GM19351 (cell line): ENCODE results near the gene SLC37A4.
"Not testable (repeated sequence)": the region's sequence is repeated elsewhere in the genome, so short reads cannot be mapped to it uniquely, and the experiment has no call there.

ENCODE experiments used
- ATAC-seq: cut with Tn5 transposase; IDR thresholded peaks from one replicate; pipeline ENCODE4 v1.9.1; 2021; ENCODE audit warnings: mild to moderate bottlenecking, moderate library complexity; ENCODE audit not compliant: unreplicated experiment

Gene SLC37A4

DNA sequence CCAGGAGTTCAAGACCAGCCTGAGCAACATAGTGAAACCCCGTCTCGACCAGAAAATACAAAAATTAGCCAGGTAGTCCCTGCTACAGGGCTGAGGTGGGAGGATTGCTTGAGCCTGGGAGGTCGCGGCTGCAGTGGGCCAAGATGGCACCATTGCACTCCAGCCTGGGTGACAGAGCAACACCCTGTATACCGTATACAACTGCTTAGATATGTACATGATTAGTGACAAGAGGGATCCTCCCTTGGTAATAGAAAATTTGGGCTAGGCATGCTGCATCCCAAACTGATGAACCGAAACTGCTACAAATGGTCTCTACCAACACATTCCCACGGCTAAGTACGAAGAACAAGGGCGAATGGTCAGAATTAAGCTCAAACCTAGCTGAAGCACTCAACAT lies 12.2 kb upstream of the SLC37A4 start:
- no peak for ATAC-seq

DNA sequence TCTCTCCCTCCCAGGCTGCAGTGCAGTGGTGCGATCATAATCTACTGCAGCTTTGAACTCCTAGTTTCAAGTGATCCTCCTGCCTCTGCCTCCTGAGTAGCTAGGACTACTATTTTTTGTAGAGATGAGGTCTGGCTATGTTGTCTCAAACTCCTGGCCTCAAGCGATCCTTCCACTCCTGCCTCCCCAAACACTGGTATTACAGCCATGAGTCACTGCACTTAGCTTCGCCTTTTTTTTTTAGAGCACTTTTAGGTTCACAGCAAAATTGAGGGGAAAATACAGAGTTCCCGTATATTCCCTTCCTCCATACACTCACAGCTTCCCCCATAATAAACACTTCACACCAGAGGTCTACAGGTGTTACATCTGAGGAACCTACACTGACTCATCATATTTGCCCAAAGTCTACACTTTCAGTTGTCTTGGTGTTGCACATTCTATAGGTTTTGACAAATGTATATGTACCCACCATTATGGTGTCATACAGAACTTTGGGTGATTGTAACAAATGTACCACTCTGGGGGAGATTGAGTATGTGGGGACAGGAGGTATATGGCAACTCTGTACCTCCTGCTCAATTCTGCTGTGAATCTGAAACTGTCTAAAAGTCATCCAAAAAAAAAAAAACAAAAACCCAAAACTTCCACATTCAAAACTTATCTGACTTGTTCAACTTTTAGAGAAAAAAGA lies 11.3 kb upstream of the SLC37A4 start:
- no peak for ATAC-seq

DNA sequence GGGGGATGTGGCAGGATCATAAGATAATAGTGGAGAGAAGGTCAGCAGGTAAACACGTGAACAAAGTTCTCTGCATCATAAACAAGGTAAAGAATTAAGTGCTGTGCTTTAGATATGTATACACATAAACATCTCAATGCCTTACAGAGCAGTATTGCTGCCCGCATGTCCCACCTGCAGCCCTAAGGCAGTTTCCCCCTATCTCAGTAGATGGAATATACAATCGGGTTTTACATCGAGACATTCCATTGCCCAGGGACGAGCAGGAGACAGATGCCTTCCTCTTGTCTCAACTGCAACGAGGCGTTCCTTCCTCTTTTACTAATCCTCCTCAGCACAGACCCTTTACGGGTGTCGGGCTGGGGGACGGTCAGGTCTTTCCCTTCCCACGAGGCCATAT lies 8.8 kb upstream of the SLC37A4 start:
- ATAC-seq = not testable (repeated sequence)

DNA sequence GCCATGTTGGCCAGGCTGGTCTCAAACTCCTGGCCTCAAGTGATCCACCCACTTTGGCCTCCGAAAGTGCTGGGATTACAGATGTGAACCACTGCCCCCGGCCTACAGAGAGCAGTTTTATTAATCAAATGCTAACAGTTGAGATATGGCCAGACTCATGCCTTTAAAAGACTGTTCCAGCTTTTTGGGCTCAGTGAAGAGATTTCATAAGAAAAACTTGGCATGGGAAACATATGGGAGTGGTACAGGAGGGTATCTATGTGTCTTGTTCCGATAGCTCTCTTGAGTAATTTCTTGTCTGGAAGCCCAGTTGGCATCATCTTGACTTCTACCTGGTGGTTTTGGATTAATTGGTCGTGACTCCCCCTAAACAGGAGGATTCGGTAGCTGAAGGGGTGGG lies 8.2 kb upstream of the SLC37A4 start:
- no peak for ATAC-seq

DNA sequence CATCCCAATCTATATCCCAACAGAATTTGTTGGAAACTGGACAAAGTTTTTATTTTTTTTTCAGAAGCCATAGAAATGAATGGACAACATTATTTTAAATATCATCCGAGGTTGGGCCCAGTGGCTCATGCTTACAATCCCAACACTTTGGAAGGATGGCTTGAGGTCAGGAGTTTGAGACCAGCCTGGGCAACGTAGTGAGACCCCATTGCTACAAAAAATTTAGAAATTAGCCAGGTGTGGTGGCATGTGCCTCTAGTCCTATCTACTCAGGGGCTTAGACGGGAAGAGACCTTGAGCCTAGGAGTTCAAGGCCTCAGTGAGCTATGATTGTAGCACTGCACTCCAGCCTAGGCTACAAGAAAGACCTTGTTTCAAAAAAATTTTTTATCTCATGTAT lies 4.1 kb upstream of the SLC37A4 start:
- no peak for ATAC-seq

DNA sequence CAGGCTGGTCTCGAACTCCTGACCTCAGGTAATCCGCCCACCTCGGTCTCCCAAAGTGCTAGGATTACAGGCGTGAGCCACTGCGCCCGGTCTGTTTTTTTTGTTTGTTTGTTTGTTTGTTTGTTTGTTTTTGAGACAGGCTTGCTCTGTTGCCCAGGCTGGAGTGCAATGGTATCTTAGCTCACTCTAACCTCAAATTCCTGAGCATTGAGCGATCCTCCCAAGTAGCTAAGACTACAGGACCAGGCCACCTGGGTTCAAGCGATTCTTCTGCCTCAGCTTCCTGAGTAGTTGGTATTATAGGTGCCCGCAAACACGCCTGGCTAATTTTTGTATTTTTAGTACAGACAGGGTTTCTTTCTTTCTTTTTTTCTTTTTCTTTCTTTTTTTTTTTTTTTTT lies 2.7 kb upstream of the SLC37A4 start:
- ATAC-seq = not testable (repeated sequence)

DNA sequence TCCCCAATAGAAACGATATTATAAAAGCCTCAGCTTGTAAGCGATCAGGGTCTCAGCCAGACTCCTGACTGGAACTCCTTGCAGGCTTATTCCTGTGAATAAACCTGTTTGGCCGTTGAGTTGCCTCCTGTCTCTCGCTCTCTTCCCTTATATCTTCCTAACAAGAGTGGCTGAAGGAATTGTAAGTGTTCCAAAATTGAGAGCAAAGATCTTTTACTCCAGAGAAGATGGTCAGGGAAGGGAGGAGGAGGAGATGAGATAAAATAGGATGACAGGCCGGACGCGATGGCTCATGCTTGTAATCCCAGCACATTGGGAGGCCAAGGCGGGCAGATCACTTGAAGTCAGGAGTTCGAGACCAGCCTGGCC lies 1.2 kb upstream of the SLC37A4 start:
- no peak for ATAC-seq

DNA sequence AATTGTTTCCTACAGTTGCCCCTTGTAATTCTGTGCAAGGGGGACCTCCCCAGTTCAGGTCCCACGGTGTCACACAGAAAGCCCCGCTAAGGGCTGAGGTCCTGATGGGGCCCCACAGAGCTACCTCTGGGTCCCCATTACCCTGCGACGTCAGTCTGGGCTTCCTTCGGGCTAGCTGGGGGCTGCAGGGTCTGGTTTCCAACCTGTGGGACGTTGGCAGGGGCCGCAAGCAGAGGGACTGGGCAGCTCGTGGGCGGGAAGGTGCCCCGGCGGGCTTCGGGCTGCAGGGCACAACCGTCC lies 698 bp downstream of the SLC37A4 start:
- peak; percentile 15 for ATAC-seq

DNA sequence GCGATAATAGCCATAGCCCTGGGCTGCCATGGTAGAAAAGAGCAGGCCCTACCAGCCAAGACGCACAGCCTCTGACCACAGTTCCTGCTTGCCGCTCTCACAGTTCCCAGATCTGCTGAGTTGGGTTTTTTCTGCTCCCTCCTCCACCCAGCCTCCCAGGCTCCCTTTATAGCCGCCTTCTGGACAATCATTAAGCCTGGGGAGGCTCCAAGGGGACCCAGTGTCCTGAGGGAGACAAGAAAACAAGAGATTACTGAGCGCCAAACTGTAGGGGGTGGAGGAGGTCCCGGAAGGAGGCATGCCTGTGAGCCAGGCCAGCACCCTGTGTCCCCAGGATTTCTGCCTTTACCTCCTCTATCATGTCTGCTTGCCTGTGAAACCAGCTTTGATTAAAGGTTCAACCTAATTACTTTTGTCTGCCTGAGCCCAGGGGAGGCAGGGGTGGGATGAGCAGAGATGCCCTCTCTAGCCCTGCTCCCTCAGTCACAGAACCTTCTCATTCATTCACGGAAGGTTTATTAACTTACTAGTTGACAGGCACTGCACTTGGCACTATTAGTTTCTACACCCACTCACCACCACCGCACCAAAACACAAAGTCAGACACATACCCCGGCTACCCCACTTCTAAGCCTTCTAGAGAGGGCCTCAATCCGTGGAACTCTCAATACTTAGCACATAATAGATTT lies 1.2 kb downstream of the SLC37A4 start:
- ATAC-seq = peak; percentile 16

DNA sequence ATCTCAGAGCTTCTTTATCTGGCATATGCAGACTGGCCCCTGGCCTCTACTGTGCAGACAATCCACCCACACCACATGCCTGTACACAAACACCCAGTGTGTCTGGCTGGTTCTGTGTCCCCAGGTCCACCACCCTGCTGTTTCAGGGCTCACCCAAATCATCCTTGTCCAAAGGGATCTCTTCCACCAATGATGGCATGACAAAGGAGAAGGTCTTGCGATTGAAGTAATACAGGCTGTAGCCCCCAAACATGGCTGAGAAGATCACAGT lies 1.7 kb downstream of the SLC37A4 start:
- ATAC-seq = no peak

DNA sequence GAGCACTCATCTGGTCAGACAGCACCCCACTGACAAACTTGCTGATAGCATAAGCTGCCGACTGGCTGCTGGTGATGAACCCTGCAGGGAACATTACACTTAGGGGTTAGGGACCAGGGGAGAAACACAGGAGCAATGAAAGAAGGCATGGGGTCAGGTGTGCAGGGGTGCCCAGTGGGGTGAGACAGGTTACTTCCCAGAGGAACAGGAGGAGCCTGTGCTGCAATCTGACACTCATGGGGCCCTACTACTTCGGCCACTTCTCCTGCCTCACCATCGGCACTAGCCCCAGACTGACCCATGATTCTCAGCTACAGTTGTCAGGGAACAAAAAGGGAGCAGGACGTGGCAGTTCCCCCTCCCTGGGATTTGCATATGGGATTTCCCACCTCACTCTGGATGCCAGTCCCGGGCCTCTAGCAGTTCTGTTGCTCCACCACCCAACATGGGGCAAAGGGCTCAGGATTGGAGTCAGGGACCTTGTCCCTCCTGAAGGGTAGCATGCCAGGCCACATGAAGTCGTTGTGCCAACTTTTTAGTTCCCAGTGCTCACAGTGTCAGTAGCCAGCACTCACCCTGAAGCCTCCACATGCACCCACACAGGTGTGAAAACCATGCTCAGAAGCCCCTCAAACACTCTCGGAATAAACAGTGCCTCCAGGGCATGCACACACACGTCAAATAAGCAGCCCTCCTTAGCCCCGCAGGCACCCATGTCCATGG lies 2.2 kb downstream of the SLC37A4 start:
- no peak for ATAC-seq

DNA sequence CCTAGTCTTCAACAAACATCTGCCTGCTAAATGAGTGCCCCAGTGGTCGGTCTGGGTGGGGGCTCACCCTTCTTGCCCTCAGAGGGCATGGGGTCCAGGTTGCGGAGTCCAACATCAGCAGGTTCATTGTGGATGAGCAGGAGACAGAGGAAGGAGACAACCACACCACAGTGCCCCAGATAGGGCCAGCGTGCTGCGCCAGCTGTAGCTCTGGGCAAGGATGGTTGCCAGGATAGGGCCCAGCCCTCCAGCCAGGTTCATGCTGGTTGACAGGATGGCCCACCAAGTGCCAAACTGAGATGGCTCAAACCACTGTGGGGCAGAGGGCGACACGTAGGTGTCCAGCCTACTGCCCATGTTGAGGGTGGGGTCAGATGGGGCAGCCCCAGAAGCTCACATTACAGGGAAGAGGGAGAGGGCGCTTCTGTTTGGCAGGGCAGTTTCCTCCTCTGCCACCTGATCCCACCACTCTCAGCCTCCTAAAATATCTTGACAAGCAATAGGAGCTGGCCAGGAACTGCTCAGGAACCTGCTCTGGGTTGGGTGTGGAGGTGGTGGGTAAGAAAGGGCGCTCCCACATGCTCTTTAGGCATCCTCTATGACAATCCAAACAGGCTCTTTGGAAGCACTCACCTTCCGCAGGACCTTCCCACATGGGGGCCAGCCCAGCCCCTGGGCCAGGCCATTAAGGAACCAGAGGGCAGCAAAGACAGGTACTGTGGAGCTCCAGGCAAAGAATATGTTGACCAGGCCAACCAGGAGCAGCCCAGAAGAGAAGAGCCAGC lies 2.9 kb downstream of the SLC37A4 start:
- no peak for ATAC-seq

DNA sequence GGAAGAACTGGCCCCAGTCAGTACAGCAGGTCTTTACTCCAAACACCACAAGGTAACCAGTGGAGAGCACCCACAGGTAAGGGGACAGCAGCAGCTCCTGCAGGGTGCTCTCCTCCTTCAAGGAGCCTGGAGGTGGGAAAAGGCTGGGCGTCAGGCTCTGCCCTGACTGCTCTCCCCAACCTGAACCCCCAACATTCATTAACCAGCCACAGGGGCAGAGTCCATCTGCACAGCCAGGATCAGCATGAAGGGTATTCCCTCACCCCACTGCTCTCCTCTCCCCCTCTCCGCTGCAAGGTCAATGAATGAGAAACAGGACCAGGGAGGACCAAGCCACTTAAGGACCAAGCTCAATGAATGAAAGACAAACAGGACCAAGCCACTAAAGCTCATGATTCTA lies 3.7 kb downstream of the SLC37A4 start:
- ATAC-seq = no peak

DNA sequence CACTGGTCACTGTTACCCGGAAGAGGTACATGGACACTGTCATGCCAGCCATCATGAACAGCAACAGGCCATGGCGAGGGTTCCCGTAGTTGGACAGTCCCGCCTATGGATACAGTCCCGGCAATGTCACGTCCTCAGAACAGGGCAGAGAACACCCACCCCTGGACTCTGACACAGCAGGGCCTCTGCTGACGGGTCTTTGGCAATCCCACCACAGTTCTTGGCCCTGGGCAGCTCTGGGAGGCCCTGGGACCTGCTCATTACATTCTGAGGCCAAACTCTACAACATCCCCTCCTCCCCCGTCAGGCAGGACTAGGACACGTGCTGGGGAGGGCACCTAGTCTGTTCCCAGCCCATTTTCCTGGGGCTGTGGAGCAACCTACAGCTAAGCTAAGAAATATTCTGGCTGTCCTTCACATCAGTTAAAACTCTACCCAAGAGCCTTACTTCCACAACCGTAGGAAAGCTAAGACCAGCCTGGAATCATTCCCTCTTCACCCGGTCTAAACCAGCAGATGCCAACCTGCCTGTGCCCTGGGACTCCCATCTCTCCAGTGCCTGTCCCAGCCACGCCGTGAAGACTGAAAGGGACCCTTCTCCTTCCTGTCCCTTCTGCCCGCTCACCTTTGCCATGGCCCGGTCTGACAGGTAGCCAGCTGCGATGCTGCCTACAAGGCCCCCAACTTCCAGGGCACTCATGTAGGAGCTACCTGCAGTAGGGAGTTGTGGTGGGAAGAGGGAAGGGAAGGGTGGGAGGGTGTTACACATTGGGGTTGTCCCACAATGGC lies 4.5 kb downstream of the SLC37A4 start:
- no peak for ATAC-seq

DNA sequence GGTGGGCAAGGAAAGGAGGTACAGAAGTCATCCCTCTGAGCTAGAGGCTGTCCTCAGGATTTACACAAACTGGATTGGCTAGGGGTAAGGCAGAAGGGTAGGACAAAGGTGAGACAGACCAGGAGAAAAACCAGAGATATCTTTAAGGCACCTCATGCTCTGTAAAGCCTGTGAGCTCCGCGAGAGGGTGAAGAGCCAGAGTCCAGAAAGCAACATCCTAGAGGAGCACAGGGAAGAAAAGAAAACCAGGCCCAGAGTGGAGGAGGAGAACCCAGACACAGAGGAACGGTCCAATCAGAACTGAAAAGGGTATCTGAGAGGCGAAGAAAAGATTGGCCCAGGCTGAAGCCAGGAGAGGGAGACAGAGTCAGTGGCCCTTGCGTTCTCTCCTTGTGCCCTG lies 5.1 kb downstream of the SLC37A4 start:
- ATAC-seq = no peak

DNA sequence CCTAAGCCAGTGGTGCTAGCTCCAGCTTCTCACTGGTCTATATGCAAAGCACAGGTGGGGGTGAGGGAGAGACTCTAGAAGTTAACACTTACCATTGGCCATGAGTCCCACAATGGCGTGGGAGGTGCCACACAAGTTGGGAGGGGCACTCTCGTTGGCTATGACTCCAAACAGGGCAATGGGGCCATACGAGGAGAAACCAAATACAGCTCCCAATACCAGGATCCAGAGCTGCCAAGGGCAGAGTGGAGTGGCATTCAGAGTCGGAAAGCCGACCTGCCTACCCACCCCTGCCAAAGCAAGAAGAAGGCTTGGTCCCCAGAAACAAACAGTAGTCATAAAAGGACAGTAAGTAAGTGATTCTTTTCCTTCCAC lies 5.6 kb downstream of the SLC37A4 start:
- no peak for ATAC-seq

DNA sequence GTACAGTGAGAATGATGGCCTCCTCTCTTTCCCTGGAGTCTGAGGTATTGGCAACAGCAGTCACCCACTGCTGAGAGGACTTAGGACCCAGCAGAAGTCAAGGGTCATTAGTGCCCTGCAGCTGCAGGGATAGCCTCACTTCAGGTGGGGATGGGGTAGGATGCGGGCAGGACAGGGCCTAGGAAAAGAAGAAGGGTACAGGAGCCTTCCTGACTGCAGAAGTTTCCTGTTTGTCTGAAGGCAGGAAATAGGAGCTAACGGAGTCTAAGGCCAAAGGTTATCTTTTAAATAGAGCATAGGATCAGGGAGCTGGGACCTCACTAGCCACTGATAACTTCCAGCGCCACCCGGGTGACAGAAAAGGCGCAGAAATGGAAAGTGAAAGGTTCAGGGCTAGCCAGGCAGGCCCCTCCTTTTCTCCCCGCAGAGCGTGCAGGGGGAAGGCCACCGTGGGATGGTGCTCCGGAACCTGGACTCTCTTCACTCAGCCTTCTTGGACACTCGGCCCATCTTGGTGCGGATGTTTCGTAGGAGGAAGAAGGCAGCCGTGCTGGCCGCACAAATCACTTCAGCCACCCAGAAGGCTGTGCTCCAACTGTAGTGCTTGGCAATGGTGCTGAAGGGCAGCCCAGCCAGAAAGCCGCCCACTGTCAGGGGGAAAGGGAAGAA lies 6.1 kb downstream of the SLC37A4 start:
- ATAC-seq = no peak

DNA sequence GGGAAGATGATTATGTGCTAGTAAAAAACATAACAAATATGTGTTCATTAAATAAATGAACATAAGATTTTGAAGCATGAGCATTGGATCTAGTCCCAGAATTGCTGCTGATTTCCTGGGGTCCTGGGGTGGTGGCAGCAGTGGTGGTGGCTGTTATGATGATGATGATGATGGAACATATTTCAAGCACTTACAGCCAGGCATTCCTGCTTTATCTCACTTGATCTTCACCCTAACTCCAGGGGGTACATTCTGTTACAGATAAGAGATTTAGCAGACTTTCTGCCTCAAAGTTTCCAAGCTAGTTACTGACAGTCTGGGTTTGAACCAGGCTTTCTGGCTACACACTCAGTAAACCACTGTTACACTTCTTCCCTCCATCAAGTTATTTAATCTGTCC lies 6.9 kb downstream of the SLC37A4 start:
- ATAC-seq = no peak

DNA sequence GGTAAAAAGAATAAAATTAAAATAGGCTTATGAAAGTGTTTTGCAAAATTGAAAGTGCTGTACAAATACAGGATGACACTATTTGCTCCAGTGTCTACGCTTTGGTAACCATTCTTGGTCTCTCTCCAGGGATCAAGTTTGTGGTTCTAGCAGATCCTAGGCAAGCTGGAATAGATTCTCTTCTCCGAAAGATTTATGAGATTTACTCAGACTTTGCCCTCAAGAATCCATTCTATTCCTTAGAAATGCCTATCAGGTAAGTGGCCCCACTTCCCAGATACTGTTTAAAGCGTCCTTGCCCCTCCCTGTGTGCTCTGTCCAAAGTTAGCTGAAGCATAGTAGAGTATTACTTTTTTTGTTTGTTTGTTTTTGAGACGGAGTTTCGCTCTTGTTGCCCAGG lies 9.0 kb downstream of the SLC37A4 start:
- no peak for ATAC-seq

DNA sequence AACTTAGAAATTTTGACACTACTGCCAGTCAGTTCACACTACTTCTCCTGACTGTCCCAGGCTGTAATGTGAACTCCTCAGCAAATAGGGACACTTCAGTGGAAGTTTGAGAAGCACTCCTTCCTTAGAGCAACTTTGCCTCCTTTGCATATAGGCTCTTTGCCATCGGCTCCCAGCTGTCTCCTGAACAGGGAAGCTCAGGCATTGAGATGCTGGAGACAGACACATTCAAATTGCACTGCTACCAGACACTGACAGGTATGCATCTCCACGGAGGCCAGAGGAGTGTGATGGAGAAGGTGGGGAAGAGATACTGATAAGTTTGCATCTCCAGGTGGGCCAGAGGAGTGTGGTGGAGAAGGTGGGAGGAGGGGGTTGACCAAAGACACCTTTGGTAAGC lies 10.7 kb downstream of the SLC37A4 start:
- no peak for ATAC-seq
